Lung (tissue), 12 donors: Measurements from ENCODE around the gene HMBS. TPM values are rescaled to one million over a fixed set of nuclear protein-coding genes. Genes with fewer than 3 reads are reported as not detected.

Source experiments
- ATAC-seq: fragments of 200-7000 bp; cut with Tn5 transposase; one replicate; pipeline ENCODE4 v1.9.1; 2020; ENCODE audit warnings: moderate number of reproducible peaks; ENCODE audit not compliant: insufficient read depth, low FRiP score
- DNase-seq, 3 donors: peaks; one replicate each; pipeline ENCODE4 v3.0.0-alpha.2; 2013 to 2017
- H3K27ac ChIP-seq, 2 donors: one replicate each; pipeline ENCODE4 v1.5.1; 2013; ENCODE audit warnings: mild to moderate bottlenecking in 2 of 2, moderate library complexity in 2 of 2, control low read depth in 1 of 2, inconsistent platforms in 1 of 2, low read depth in 1 of 2, low read length in 1 of 2
- H3K27me3 ChIP-seq, 3 donors: one replicate each; pipeline ENCODE4 v1.5.1; 2013; ENCODE audit warnings: low read length in 2 of 3; ENCODE audit not compliant: control insufficient read depth in 3 of 3, insufficient read depth in 3 of 3
- H3K36me3 ChIP-seq, 4 donors: one replicate each; pipeline ENCODE4 v1.5.1; 2013; ENCODE audit warnings: low read length in 4 of 4, mild to moderate bottlenecking in 1 of 4, moderate library complexity in 1 of 4; ENCODE audit not compliant: control insufficient read depth in 4 of 4, insufficient read depth in 4 of 4
- H3K4me1 ChIP-seq, 5 donors: one replicate each; pipeline ENCODE4 v1.5.1; 2013; ENCODE audit warnings: low read length in 5 of 5, mild to moderate bottlenecking in 2 of 5, moderate library complexity in 1 of 5; ENCODE audit not compliant: control insufficient read depth in 5 of 5, insufficient read depth in 5 of 5
- H3K4me3 ChIP-seq: one replicate; pipeline ENCODE4 v1.5.1; 2013; ENCODE audit warnings: mild to moderate bottlenecking, control low read depth, moderate library complexity
- H3K9ac ChIP-seq, 2 donors: one replicate each; pipeline ENCODE4 v1.5.1; 2013; ENCODE audit warnings: low read length in 2 of 2, control low read depth in 1 of 2; ENCODE audit not compliant: insufficient read depth in 1 of 2
- H3K9me3 ChIP-seq, 4 donors: one replicate each; pipeline ENCODE4 v1.5.1; 2013; ENCODE audit warnings: low read length in 3 of 4, mild to moderate bottlenecking in 1 of 4, moderate library complexity in 1 of 4; ENCODE audit not compliant: control insufficient read depth in 4 of 4, insufficient read depth in 3 of 4
- CTCF ChIP-seq: IDR thresholded peaks from 2 replicates; pipeline ENCODE4 v1.5.1; 2012; ENCODE audit warnings: mild to moderate bottlenecking; ENCODE audit errors: control extremely low read depth, extremely low read depth
- WGBS, 2 donors: extraction: QIAGEN DNeasy Blood & Tissue Kit; methylation state at CpG; one replicate each; pipeline ENCODE4 v1.1.7; 2013; 5-methylcytosine and 5-hydroxymethylcytosine counted together
- polyA plus RNA-seq, 2 donors: library from polyadenylated mRNA; stranded (reverse); fragments of 200-250 nt; gene quantifications; one replicate each; pipeline ENCODE4 v1.2.1, GENCODE V29; 2013
- total RNA-seq, 2 donors: library from RNA; depleted of rRNA in 1 of 2; stranded (reverse); fragments of >200 nt in 1 of 2; gene quantifications; one replicate each; pipeline ENCODE4 v1.2.1, GENCODE V29; 2014 to 2021
- donor health status: control.
- donor health status: control.
- donor health status: Bipolar disorder and iron deficiency.
- donor health status: healthy.
- donor health status: DM: yes; HTN: yes; CAD: no.

HMBS gene
- total and polyA plus RNA-seq, 4 donors, result 11.7 to 33.3 (median 31.5) TPM

- ATAC-seq, result no peak
- no peak for TF ChIP-seq CTCF
- peak overlapping the region in 1 of 2 donors; percentile 79 for H3K27ac ChIP-seq
- H3K36me3 ChIP-seq, result peaks cover 2 to 40% (median 5%) of the 10 kb centered on the region in 4 donors
- no peak for DNase-seq
- 82 to 88% methylated on average over 10 of the region's 10 CpGs for WGBS, 2 donors
- no peaks in the 10 kb centered on the region for H3K9me3 ChIP-seq
- no peaks in the 10 kb centered on the region for H3K27me3 ChIP-seq
- no peak overlapping the region for H3K9ac ChIP-seq
- peaks cover 0 to 9% (median 4%) of the 10 kb centered on the region in 5 donors for H3K4me1 ChIP-seq
- H3K4me3 ChIP-seq, result no peak overlapping the region
Measured at GRCh38 chr11:119116235-119116594, 31.5 kb downstream of the HMBS start.

DNA sequence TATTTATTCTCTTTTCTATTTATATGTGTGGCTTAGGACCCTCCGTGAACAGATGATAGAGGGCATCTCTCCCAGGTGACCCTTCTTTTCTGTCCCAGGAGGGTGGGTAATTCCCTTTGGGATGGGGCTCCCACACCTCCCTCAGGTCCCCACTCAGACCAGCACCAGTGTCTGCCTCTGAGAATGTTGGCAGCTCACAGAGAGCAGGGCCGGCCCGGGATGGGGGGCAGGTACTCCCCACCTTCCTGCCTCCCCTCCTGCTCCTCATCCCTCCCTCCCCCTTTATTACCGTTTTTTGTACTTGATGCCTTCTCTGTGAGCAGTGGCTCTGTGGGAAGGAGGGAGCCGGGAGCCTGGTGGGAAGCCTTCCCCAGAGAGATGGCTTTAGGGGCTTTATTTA is 31.9 kb downstream of the HMBS start:
- no peak overlapping the region for H3K9ac ChIP-seq
- WGBS, 2 donors, result 82 to 86% methylated on average over 5 of the region's 5 CpGs
- no peak overlapping the region for H3K4me3 ChIP-seq
- DNase-seq, result no peak
- H3K27ac ChIP-seq, result peak overlapping the region in 1 of 2 donors; percentile 79
- no peaks in the 10 kb centered on the region for H3K9me3 ChIP-seq
- no peak for ATAC-seq
- H3K27me3 ChIP-seq, result no peaks in the 10 kb centered on the region
- H3K36me3 ChIP-seq, result peaks cover 2 to 36% (median 5%) of the 10 kb centered on the region in 4 donors
- peaks cover 0 to 9% (median 4%) of the 10 kb centered on the region in 5 donors for H3K4me1 ChIP-seq
- no peak for TF ChIP-seq CTCF

- Histone ChIP-seq H3K36me3 (peaks cover 2 to 31% (median 4%) of the 10 kb centered on the region in 4 donors), H3K9me3 (no peaks in the 10 kb centered on the region), H3K9ac (no peak overlapping the region), H3K27ac (no peak overlapping the region), H3K4me1 (peaks cover 1 to 11% (median 6%) of the 10 kb centered on the region in 5 donors), H3K27me3 (no peaks in the 10 kb centered on the region), H3K4me3 (no peak overlapping the region)
- 94 to 97% methylated on average over 3 of the region's 3 CpGs for WGBS, 2 donors
- ATAC-seq, result no peak
- no peak for DNase-seq
- no peak for TF ChIP-seq CTCF
Measured at GRCh38 chr11:119117004-119117706, 32.5 kb downstream of the HMBS start.
